ENCODE data around the gene GPR35.
"Not testable (repeated sequence)": the region's sequence is repeated elsewhere in the genome, so short reads cannot be mapped to it uniquely, and the experiment has no call there.

GRCh38 chr2:240680185-240680584 lies 54.9 kb downstream of the GPR35 start:
- not testable (repeated sequence) for TF ChIP-seq CTCF (conservative IDR thresholded peaks at IDR 0.05; ENCODE audit: low read depth, low read length); EZH2 (IDR thresholded peaks at IDR 0.05; ENCODE audit: borderline replicate concordance, low read depth, low read length, poor library complexity, severe bottlenecking)
